ENCODE measurements around the gene FHL2.

FHL2 gene

GRCh38 chr2:105397025-105397722, 1.7 kb downstream of the FHL2 start:
- no peak for DNase-seq (ENCODE audit: low spot score)

- peak; percentile 84 for DNase-seq (ENCODE audit: low spot score)
These were observed 2.4 kb downstream of the FHL2 start for GRCh38 chr2:105396254-105397024.

GRCh38 chr2:105395691-105396090, 3.2 kb downstream of the FHL2 start:
- DNase-seq (ENCODE audit: low spot score): no peak

DNA sequence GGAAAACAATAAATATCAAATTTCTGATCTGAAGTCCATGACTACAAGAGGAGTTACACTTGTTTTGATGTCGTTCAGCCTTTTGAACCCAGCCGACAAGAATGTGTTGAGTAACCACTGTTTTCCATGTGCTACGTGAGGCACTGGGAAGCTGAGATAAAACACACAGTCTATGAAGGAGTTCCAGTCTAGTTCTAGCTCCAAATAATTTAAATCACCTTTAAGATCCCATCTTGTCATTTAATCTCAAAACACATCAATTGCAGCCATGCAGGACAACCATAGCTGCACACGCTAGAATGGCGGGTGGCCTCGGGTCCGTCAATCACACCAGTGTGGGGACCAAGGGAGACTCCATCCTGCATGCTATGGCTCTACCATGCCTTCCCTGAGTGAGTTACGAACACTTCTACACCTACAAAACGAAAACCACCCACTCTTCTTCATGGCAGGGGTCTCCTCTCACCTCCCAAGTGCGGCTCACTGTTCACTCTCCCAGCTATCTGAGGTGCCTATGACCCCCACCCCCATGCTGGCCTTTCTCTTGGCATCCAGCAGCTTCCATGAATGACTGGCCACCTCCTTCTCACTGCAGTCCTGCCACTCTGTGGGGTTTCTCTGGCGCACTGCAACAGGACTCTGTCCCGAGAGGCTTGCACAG, 3.8 kb downstream of the FHL2 start:
- no peak for DNase-seq (ENCODE audit: low spot score)

DNA sequence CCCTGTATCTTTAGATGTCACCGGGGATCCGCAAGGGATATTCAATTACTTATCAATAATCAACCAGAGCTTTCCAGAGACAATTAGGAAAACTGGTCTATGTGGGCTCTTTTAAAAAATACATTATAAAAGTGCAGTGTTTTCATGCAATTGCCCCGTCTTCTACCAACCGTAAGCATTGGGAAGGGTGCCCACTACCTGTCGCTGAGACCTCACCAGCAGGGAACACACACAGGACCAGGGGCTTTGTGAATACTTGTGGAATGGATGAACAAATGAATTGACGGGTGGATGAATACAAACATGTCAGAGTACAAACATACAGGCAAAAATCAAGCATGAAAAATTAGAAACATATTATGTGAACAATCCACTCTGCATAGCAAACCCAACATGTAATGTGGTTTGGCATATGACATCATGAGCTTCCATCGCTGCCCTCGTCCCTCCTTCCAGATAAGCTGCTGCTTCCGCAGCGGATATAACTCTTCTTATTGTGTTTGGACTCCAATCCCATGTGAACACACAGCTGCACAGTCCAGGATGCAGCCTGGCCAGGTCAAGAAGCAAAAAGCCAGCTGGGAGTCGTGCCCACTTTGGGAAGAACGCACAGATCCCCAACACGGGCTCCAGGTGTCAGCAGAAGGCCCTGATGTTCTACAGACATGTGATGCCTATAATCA, 5.3 kb downstream of the FHL2 start:
- no peak for DNase-seq (ENCODE audit: low spot score)

DNA sequence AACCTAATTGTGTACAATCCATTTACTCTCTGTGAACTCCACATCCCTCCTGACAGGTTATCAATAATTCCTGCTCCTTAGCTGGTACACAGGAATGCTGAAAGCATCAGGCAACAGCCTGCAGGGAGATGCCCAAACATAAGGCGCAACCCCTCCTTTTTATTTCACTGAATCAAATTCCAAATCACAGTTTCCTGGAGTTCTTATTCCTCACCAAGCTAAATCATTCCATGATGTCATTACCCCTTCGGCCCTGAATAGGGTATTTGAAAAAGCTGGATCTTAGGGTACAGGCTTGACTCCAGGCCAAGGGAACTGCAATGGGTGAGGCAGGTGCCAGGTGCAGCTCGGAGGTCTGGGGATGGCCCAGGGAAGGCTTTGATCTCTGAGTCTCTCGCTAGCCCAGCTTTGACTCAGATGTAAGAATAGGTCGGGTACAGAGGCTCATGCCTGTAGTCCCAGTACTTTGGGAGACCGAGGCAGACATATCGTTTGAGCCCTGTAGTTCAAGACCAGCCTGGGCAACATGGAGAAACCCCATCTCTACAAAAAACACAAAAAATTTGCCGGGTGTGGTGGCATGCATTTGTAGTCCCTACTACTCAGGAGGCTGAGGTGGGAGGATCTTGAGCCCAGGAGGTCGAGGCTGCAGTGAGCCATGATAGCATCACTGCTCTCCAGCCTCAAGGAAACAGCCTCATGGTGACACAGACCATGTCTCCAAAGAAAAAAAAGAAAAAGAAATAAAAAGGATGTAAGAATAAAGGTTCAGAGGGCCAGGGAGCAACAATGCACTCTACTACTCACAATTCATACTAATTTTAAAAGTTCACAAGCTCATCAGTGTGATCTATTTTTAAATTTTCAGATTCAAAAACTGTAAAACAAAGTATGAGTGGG, 6.8 kb downstream of the FHL2 start:
- no peak for DNase-seq (ENCODE audit: low spot score)

DNA sequence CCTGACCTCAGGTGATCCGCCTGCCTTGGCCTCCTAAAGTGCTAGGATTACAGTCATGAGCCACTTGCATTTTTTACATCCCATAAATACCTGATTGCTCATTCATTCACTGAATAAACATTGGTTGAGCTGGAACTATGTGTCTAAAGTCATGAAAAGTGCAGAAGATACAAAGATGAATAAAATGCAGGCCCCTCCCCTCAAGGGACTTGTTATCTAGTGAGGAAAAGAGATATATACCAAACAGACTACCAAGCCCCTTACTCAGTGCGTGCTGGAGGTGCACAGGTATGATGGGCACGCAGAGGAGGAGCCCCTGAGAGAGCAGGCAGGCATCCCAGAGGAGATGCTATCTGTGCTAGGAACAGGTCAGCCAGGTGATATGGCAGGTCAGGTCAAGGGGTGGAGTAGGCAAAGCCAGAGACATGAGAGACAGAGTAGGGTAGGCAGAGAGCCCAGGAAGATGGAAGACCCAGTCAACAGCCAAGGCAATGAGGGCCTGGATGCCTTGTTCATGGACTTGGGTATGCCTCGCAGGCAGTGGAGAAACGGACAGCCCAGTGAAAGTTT, 7.7 kb downstream of the FHL2 start:
- no peak for DNase-seq (ENCODE audit: low spot score)

- no peak for DNase-seq (ENCODE audit: low spot score)
These were observed 8.4 kb downstream of the FHL2 start for GRCh38 chr2:105390454-105390853.

GRCh38 chr2:105388971-105389381, 9.9 kb downstream of the FHL2 start:
- peak; percentile 66 for DNase-seq (ENCODE audit: low spot score)

DNA sequence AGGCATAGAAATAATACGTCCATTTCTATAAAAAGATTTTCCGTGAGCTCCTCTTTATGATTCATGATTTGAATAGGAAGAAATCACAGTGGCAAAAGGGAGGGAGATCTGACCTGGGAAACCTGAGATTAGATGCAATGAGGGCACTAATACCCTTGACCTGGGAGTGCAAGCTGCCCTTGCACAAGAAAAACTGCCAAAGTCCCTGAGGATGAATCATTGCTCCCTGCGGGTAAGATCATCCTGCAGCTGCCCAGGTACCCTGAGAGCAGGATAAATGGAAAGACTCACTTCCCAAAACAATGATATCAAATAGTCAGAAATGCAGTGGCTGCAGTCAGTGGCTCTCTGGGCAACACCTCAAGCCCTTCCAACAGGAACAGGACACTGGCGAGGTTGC, 11.6 kb downstream of the FHL2 start:
- DNase-seq (ENCODE audit: low spot score): no peak

GRCh38 chr2:105385731-105386540, 12.9 kb downstream of the FHL2 start:
- no peak for DNase-seq (ENCODE audit: low spot score)

- no peak for DNase-seq (ENCODE audit: low spot score)
These were observed 14.0 kb downstream of the FHL2 start for GRCh38 chr2:105384861-105385260.

GRCh38 chr2:105384216-105384615, 14.6 kb downstream of the FHL2 start:
- no peak for DNase-seq (ENCODE audit: low spot score)

DNA sequence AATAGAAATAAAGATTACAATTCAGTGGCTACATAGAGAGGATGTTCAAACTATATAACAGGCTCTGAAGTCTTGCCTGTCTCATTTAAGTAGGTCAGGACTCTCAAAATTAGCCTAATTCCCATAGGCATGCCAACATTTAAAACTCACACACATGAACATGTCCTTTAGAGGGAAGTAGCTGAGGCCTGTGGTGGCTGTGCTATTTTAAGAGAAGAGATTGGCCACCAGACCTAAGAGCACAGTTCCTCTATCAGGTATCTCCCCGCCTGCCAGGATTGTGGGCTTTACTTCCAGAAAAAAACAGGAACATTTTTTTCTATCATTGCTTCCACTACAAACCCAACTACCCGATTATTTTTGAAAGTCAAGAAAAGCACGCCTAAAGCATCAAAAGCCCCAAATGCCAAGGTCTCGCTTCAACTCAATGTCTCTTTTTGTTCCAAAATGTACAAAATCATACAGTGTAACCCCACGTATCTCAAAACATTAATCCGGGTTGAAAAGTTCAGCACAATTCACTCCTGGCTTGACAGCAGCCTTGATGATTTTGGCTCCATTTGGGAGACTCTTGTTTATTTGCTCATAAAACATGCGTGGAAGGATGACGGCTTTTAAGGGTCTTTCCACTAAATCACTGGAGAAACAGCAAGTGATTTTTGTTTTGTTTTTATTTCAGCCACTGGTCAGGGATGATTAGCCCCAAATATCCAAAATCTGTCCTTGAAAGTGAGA, 15.3 kb downstream of the FHL2 start:
- DNase-seq (ENCODE audit: low spot score): no peak

- DNase-seq (ENCODE audit: low spot score): no peak
These were observed 16.7 kb downstream of the FHL2 start for GRCh38 chr2:105382177-105382576.

- DNase-seq (ENCODE audit: low spot score): no peak
These were observed 17.7 kb downstream of the FHL2 start for GRCh38 chr2:105381101-105381668.

DNA sequence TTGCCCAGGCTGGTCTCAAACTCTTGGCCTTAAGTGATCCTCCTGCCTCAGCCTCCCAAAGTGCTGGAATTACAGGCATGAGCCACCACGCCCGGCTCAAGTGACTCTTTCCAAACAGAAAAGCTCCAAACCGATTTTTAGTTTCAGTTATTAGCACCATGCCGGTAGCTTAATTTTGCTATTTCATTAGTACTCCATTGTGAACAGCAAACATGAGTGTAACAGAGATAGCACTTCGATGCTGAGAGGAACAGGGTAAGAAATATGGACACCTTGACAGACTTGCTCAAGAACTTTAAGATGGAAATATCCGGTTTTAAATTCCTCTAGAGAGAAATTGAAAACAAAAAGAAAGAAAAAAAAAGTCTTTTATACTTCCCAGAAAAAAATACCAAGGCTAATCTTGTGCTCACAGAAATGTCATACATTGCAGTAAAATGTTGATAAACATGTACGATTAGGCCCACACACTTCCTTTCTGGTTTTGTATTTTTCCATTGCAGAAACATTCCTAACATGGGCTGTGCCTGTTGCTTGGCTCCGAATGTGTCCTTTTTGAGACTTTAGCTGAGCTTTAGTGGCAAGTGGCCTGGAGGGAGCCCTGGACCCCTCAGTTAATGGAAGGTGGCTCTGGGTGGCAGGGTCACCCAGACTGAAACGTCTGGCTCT, 18.3 kb downstream of the FHL2 start:
- DNase-seq (ENCODE audit: low spot score): no peak

- no peak for DNase-seq (ENCODE audit: low spot score)
These were observed 19.1 kb downstream of the FHL2 start for GRCh38 chr2:105379741-105380186.
